SK-N-SH treated with all-trans-retinoic acid at 6 μM for 48 hours (cell line): Measurements from ENCODE around the gene GBE1.
A peak's percentile ranks its signal among the peaks of the same experiment; 100 is the strongest.

Experiments
- ATAC-seq: fragments of 200-7000 bp; cut with Tn5 transposase; 3 replicates; pipeline ENCODE4 v1.9.1; 2020; ENCODE audit warnings: mild to moderate bottlenecking, moderate library complexity
- ARNTL ChIP-seq: fragments of 450-650 bp; formaldehyde crosslinking; IDR thresholded peaks from 2 replicates; pipeline ENCODE4 v1.5.0; 2020; ENCODE audit warnings: low read depth, mild to moderate bottlenecking, moderate library complexity, borderline replicate concordance
- BACH2 ChIP-seq: fragments of 250-450 bp; sonication (Bioruptor Pico); IDR thresholded peaks from 2 replicates; pipeline ENCODE4 v1.9.0; 2021; ENCODE audit warnings: mild to moderate bottlenecking, borderline replicate concordance
- ESRRG ChIP-seq: fragments of 250-450 bp; sonication (Bioruptor Pico); IDR thresholded peaks from 2 replicates; pipeline ENCODE4 v1.6.1; 2021; ENCODE audit warnings: mild to moderate bottlenecking
- RARB ChIP-seq: fragments of 250-450 bp; sonication (Bioruptor Pico); IDR thresholded peaks from 2 replicates; pipeline ENCODE4 v1.8.0; 2021; ENCODE audit warnings: mild to moderate bottlenecking, moderate library complexity
- SNAI2 ChIP-seq: fragments of 250-450 bp; sonication (Bioruptor Pico); IDR thresholded peaks from 2 replicates; pipeline ENCODE4 v1.5.0; 2020; ENCODE audit warnings: mild to moderate bottlenecking, moderate library complexity
- TCF4 ChIP-seq: fragments of 250-450 bp; sonication (Bioruptor Pico); IDR thresholded peaks from 2 replicates; pipeline ENCODE4 v1.8.0; 2021; ENCODE audit warnings: mild to moderate bottlenecking, moderate library complexity, borderline replicate concordance
- TOX ChIP-seq: fragments of 250-450 bp; sonication (Bioruptor Pico); IDR thresholded peaks from 2 replicates; pipeline ENCODE4 v1.8.0; 2021; ENCODE audit warnings: mild to moderate bottlenecking, moderate library complexity, borderline replicate concordance
- ZC3H10 ChIP-seq: fragments of 250-450 bp; sonication (Bioruptor Pico); IDR thresholded peaks from 2 replicates; pipeline ENCODE4 v1.5.1; 2021; ENCODE audit warnings: mild to moderate bottlenecking, moderate library complexity
- ZFP30 ChIP-seq: fragments of 450-650 bp; formaldehyde crosslinking; IDR thresholded peaks from 2 replicates; pipeline ENCODE4 v1.5.0; 2022; ENCODE audit warnings: mild to moderate bottlenecking, moderate library complexity
- ZNF565 ChIP-seq: fragments of 450-650 bp; formaldehyde crosslinking; conservative IDR thresholded peaks from 2 replicates; pipeline ENCODE4 v1.5.0; 2020; ENCODE audit warnings: low read depth, mild to moderate bottlenecking, moderate library complexity
- ZNF70 ChIP-seq: fragments of 450-650 bp; formaldehyde crosslinking; IDR thresholded peaks from 2 replicates; pipeline ENCODE4 v1.5.0; 2020; ENCODE audit warnings: mild to moderate bottlenecking, moderate library complexity
- ZNF8 ChIP-seq: fragments of 450-650 bp; formaldehyde crosslinking; IDR thresholded peaks from 2 replicates; pipeline ENCODE4 v1.5.0; 2020; ENCODE audit warnings: mild to moderate bottlenecking, moderate library complexity
- TF ChIP-seq, protein P1 (sequence below): fragments of 250-450 bp; sonication (Bioruptor Pico); IDR thresholded peaks from 2 replicates; pipeline ENCODE4 v1.5.1; 2020; ENCODE audit warnings: low read depth, mild to moderate bottlenecking, moderate library complexity
- TF ChIP-seq, protein P2 (sequence below): fragments of 250-450 bp; sonication (Bioruptor Pico); IDR thresholded peaks from 2 replicates; pipeline ENCODE4 v1.5.1; 2021; ENCODE audit warnings: mild to moderate bottlenecking, moderate library complexity
- TF ChIP-seq, protein P3 (sequence below): fragments of 250-450 bp; sonication (Bioruptor Pico); IDR thresholded peaks from 2 replicates; pipeline ENCODE4 v1.5.0; 2020; ENCODE audit warnings: mild to moderate bottlenecking, moderate library complexity
- TF ChIP-seq, protein P4 (sequence below): fragments of 250-450 bp; sonication (Bioruptor Pico); IDR thresholded peaks from 2 replicates; pipeline ENCODE4 v1.8.0; 2021; ENCODE audit warnings: low read depth, mild to moderate bottlenecking, moderate library complexity, borderline replicate concordance
- TF ChIP-seq, protein P5 (sequence below): fragments of 250-450 bp; sonication (Bioruptor Pico); IDR thresholded peaks from 2 replicates; pipeline ENCODE4 v1.8.0; 2020; ENCODE audit warnings: mild to moderate bottlenecking, moderate library complexity, borderline replicate concordance

GBE1 gene

DNA sequence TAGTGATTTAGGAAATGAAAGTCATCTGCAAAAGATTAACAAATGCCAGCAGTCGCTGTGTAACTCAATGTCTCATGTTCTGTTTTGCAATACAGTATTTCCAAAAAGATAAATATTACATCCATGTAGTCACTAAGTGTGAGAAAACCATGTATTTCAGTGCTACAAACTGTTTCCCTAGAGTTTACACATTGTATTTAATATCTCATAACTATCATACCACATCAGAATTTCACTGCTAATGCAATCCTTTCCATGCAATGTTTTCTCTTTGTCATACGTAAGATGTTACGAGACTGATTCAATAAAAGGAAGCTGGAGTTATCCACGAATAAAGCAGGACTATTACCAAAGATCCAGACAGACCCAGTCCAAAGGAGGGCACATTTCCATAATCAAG is 269.4 kb downstream of the GBE1 start:
- no peak for TF ChIP-seq ZFP30 (CRISPR knock-in tag)
- TF ChIP-seq TOX (CRISPR knock-in tag), result no peak
- no peak for TF ChIP-seq ARNTL
- TF ChIP-seq, protein P1, sequence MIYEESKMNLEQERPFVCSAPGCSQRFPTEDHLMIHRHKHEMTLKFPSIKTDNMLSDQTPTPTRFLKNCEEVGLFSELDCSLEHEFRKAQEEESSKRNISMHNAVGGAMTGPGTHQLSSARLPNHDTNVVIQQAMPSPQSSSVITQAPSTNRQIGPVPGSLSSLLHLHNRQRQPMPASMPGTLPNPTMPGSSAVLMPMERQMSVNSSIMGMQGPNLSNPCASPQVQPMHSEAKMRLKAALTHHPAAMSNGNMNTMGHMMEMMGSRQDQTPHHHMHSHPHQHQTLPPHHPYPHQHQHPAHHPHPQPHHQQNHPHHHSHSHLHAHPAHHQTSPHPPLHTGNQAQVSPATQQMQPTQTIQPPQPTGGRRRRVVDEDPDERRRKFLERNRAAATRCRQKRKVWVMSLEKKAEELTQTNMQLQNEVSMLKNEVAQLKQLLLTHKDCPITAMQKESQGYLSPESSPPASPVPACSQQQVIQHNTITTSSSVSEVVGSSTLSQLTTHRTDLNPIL (CRISPR knock-in tag), result no peak
- TF ChIP-seq, protein P2, sequence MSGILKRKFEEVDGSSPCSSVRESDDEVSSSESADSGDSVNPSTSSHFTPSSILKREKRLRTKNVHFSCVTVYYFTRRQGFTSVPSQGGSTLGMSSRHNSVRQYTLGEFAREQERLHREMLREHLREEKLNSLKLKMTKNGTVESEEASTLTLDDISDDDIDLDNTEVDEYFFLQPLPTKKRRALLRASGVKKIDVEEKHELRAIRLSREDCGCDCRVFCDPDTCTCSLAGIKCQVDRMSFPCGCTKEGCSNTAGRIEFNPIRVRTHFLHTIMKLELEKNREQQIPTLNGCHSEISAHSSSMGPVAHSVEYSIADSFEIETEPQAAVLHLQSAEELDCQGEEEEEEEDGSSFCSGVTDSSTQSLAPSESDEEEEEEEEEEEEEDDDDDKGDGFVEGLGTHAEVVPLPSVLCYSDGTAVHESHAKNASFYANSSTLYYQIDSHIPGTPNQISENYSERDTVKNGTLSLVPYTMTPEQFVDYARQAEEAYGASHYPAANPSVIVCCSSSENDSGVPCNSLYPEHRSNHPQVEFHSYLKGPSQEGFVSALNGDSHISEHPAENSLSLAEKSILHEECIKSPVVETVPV (CRISPR knock-in tag), result no peak
- TF ChIP-seq ESRRG, result no peak
- no peak for TF ChIP-seq ZNF8
- TF ChIP-seq TCF4 (CRISPR knock-in tag), result no peak
- TF ChIP-seq ZC3H10 (CRISPR knock-in tag), result no peak
- TF ChIP-seq, protein P3, sequence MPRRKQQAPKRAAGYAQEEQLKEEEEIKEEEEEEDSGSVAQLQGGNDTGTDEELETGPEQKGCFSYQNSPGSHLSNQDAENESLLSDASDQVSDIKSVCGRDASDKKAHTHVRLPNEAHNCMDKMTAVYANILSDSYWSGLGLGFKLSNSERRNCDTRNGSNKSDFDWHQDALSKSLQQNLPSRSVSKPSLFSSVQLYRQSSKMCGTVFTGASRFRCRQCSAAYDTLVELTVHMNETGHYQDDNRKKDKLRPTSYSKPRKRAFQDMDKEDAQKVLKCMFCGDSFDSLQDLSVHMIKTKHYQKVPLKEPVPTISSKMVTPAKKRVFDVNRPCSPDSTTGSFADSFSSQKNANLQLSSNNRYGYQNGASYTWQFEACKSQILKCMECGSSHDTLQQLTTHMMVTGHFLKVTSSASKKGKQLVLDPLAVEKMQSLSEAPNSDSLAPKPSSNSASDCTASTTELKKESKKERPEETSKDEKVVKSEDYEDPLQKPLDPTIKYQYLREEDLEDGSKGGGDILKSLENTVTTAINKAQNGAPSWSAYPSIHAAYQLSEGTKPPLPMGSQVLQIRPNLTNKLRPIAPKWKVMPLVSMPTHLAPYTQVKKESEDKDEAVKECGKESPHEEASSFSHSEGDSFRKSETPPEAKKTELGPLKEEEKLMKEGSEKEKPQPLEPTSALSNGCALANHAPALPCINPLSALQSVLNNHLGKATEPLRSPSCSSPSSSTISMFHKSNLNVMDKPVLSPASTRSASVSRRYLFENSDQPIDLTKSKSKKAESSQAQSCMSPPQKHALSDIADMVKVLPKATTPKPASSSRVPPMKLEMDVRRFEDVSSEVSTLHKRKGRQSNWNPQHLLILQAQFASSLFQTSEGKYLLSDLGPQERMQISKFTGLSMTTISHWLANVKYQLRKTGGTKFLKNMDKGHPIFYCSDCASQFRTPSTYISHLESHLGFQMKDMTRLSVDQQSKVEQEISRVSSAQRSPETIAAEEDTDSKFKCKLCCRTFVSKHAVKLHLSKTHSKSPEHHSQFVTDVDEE (CRISPR knock-in tag), result no peak
- no peak for TF ChIP-seq ZNF565 (CRISPR knock-in tag)
- TF ChIP-seq, protein P4, sequence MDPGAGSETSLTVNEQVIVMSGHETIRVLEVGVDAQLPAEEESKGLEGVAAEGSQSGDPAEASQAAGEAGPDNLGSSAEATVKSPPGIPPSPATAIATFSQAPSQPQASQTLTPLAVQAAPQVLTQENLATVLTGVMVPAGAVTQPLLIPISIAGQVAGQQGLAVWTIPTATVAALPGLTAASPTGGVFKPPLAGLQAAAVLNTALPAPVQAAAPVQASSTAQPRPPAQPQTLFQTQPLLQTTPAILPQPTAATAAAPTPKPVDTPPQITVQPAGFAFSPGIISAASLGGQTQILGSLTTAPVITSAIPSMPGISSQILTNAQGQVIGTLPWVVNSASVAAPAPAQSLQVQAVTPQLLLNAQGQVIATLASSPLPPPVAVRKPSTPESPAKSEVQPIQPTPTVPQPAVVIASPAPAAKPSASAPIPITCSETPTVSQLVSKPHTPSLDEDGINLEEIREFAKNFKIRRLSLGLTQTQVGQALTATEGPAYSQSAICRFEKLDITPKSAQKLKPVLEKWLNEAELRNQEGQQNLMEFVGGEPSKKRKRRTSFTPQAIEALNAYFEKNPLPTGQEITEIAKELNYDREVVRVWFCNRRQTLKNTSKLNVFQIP (CRISPR knock-in tag), result no peak
- TF ChIP-seq SNAI2 (CRISPR knock-in tag), result no peak
- no peak for TF ChIP-seq RARB (CRISPR knock-in tag)
- TF ChIP-seq, all 23 proteins: peak for 0
- ATAC-seq, result no peak

DNA sequence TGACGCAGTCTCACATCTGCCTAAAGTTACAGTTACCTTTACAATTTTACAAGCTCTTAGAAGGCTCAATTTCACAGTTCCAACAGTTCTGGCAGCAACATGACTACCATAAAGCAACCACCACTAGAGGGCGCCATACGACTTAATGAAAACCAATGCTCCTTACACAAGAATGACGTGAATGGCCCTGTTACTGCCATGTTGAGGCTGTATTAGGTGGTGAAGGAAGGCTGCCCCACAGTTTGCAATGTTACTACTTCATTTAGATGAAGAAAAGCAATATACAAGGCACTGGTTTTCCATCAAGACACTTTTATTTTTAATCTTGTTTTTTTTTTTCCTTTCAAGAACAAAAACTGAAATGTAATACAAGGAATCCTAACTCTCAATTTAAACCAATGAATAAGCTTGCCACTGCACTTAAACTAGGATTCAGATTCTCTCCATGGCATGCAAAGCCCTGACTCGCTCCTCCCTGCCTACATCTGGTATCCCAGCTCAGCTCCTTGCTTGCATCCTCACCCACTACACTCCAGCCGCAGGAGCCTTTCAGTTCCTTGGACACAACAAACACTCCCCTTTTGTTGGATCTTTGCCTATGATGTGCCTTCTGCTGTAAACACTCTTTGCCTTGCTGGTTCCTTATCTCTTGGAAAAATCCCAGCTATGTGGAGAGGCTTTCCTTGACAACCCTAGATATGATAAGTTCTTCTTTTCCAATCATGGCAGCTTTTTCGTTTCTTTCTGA is 270.7 kb downstream of the GBE1 start:
- TF ChIP-seq ZNF70 (CRISPR knock-in tag), result no peak
- TF ChIP-seq SNAI2 (CRISPR knock-in tag), result no peak
- TF ChIP-seq, protein P4 (CRISPR knock-in tag), result no peak
- TF ChIP-seq ZNF565 (CRISPR knock-in tag), result no peak
- TF ChIP-seq TOX (CRISPR knock-in tag), result no peak
- TF ChIP-seq ZFP30 (CRISPR knock-in tag), result no peak
- TF ChIP-seq, protein P3 (CRISPR knock-in tag), result no peak
- TF ChIP-seq BACH2 (CRISPR knock-in tag), result no peak
- TF ChIP-seq, protein P2 (CRISPR knock-in tag), result no peak
- TF ChIP-seq, protein P5, sequence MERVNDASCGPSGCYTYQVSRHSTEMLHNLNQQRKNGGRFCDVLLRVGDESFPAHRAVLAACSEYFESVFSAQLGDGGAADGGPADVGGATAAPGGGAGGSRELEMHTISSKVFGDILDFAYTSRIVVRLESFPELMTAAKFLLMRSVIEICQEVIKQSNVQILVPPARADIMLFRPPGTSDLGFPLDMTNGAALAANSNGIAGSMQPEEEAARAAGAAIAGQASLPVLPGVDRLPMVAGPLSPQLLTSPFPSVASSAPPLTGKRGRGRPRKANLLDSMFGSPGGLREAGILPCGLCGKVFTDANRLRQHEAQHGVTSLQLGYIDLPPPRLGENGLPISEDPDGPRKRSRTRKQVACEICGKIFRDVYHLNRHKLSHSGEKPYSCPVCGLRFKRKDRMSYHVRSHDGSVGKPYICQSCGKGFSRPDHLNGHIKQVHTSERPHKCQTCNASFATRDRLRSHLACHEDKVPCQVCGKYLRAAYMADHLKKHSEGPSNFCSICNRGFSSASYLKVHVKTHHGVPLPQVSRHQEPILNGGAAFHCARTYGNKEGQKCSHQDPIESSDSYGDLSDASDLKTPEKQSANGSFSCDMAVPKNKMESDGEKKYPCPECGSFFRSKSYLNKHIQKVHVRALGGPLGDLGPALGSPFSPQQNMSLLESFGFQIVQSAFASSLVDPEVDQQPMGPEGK (CRISPR knock-in tag), result no peak

More for the DNA sequence above, 270.7 kb downstream of the GBE1 start:
- ATAC-seq, result peak; percentile 99
